ENCODE results near the gene CDK5R2.
A peak's percentile ranks its signal among the peaks of the same experiment; 100 is the strongest.

Gene CDK5R2

DNA sequence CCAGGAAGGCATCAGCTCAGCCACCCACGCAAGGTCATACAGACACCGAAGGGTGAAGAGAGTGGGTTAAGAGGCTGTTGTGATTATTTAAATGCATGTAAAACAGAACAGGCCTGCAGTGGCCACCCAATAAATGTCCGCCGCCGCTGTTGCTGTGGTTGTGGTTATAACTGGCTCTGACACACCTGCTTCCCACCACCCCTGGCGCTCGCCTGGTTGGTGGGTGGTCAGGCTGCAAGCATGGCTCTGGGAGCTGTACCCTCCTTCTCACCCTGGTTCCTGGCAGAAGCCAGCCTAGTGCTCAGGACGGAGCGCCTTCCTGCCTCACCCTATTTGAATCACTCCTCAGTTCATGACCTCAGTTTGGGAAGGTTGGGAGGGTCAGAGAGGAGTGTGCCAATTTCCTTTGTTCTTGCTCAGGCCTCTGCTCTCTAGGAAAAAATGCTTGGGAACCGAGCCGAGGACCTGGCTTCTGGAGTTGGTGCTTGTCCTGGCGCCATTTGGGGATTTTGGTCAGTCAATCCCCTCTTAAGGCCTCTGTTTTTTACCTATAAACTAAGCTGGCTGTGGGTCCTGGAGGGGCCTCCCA, 39.0 kb downstream of the CDK5R2 start:
- TF ChIP-seq, protein P1, sequence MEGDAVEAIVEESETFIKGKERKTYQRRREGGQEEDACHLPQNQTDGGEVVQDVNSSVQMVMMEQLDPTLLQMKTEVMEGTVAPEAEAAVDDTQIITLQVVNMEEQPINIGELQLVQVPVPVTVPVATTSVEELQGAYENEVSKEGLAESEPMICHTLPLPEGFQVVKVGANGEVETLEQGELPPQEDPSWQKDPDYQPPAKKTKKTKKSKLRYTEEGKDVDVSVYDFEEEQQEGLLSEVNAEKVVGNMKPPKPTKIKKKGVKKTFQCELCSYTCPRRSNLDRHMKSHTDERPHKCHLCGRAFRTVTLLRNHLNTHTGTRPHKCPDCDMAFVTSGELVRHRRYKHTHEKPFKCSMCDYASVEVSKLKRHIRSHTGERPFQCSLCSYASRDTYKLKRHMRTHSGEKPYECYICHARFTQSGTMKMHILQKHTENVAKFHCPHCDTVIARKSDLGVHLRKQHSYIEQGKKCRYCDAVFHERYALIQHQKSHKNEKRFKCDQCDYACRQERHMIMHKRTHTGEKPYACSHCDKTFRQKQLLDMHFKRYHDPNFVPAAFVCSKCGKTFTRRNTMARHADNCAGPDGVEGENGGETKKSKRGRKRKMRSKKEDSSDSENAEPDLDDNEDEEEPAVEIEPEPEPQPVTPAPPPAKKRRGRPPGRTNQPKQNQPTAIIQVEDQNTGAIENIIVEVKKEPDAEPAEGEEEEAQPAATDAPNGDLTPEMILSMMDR (IDR thresholded peaks at IDR 0.05; ENCODE audit: low read depth, low read length), result no peak
- Histone ChIP-seq H3K9me3 (ENCODE audit: severe bottlenecking) (no peaks in the 10 kb centered on the region), H3K36me3 (no peaks in the 10 kb centered on the region), H3K4me3 (ENCODE audit: low read depth, low read length) (no peak overlapping the region), H3K27ac (peak overlapping the region; percentile 99), H3K27me3 (ENCODE audit: insufficient read depth, low read depth, severe bottlenecking) (no peaks in the 10 kb centered on the region)
- no peak for DNase-seq

GRCh38 chr2:218999021-218999880, 39.8 kb downstream of the CDK5R2 start:
- Histone ChIP-seq H3K36me3 (no peaks in the 10 kb centered on the region), H3K4me3 (ENCODE audit: low read depth, low read length) (peak overlapping the region; percentile 28), H3K27ac (peak overlapping the region; percentile 99), H3K27me3 (ENCODE audit: insufficient read depth, low read depth, severe bottlenecking) (no peaks in the 10 kb centered on the region), H3K9me3 (ENCODE audit: severe bottlenecking) (no peaks in the 10 kb centered on the region)
- TF ChIP-seq, protein P1 (IDR thresholded peaks at IDR 0.05; ENCODE audit: low read depth, low read length), result no peak
- DNase-seq, result peak; percentile 96

DNA sequence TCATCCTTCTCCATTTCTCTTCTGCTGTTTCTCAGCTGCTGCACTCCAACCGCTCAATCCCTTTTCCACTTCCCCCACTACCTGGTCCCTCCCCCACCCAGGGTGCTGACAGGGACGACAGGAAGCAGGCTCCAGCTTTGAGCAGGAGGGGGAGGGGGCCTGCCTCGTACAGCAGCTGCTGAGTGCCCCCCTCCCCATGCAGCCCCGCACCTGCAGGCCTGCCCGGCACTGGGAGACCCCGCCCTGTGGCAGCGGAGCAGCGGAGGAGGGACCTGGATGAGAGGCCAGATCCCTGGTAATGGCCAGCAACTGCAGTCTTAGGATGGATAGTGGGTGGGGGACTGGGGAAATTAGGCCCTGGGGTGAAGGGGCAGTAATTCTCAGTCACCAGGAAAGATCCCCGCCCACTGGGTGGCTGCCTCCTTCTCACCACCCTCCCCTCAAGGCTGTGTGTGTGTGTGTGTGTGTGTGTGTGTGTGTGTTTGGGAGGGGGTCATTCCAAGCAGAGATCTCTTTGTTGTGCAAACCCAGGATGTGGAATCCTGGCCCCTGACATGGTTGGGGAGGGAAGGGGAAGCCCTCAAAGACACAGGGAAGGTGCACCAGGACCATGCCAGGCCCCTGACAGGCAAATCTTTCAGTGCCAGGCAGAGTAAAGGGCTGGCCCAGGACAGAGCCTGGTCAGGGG, 40.6 kb downstream of the CDK5R2 start:
- TF ChIP-seq, protein P1 (IDR thresholded peaks at IDR 0.05; ENCODE audit: low read depth, low read length), result no peak
- peak overlapping the region; percentile 99 for H3K27ac ChIP-seq
- H3K36me3 ChIP-seq, result no peaks in the 10 kb centered on the region
- peak overlapping the region; percentile 28 for H3K4me3 ChIP-seq (ENCODE audit: low read depth, low read length)
- peak; percentile 98 for DNase-seq
- no peaks in the 10 kb centered on the region for H3K27me3 ChIP-seq (ENCODE audit: insufficient read depth, low read depth, severe bottlenecking)
- H3K9me3 ChIP-seq (ENCODE audit: severe bottlenecking), result no peaks in the 10 kb centered on the region

DNA sequence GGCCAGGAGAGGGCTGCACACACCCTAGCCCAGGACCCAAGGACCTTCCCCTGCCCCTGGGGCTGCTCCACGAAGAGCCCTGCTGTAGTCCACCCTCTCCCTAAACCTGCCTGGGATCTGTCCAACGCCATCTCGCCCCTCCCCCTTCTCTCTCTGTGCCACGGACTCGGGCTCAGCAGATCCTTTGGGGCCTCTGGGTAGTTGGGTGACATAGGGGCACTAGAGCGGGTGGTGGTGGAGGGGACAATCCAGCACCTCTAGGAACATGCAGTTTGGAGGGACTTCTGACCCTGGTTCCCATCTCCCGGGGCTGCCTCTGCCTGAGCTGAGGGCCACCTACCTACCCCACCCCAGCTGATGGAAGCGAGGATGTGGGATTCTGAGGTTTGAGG, 41.1 kb downstream of the CDK5R2 start:
- H3K36me3 ChIP-seq, result no peaks in the 10 kb centered on the region
- DNase-seq, result peak; percentile 65
- TF ChIP-seq, protein P1 (IDR thresholded peaks at IDR 0.05; ENCODE audit: low read depth, low read length), result no peak
- peak overlapping the region; percentile 99 for H3K27ac ChIP-seq
- no peak overlapping the region; the same call in 1 of the 2 replicates for H3K4me3 ChIP-seq (ENCODE audit: low read depth, low read length)
- no peaks in the 10 kb centered on the region for H3K9me3 ChIP-seq (ENCODE audit: severe bottlenecking)
- no peaks in the 10 kb centered on the region for H3K27me3 ChIP-seq (ENCODE audit: insufficient read depth, low read depth, severe bottlenecking)

- H3K36me3 ChIP-seq, result no peaks in the 10 kb centered on the region
- DNase-seq, result no peak
- peak overlapping the region; percentile 38; the same call in 1 of the 2 replicates for H3K4me3 ChIP-seq (ENCODE audit: low read depth, low read length)
- no peaks in the 10 kb centered on the region for H3K9me3 ChIP-seq (ENCODE audit: severe bottlenecking)
- peak overlapping the region; percentile 99 for H3K27ac ChIP-seq
- no peaks in the 10 kb centered on the region for H3K27me3 ChIP-seq (ENCODE audit: insufficient read depth, low read depth, severe bottlenecking)
- TF ChIP-seq, protein P1 (IDR thresholded peaks at IDR 0.05; ENCODE audit: low read depth, low read length), result no peak
Measured at GRCh38 chr2:219001100-219001576, 41.7 kb downstream of the CDK5R2 start.

Data from WERI-Rb-1 (cell line).